Fibroblast of pulmonary artery (primary cell): ENCODE results near the gene ATF3.

Source experiments
- DNase-seq: peaks from one replicate; pipeline ENCODE4 v3.0.0-alpha.2; 2010; ENCODE audit warnings: low read depth
- H3K4me3 ChIP-seq: replicated peaks from 2 replicates; pipeline ENCODE4 v1.5.1; 2011; ENCODE audit warnings: low read depth, mild to moderate bottlenecking, control low read depth, low read length, moderate library complexity
- TF ChIP-seq, protein P1 (sequence below): IDR thresholded peaks from 2 replicates; pipeline ENCODE4 v1.5.1; 2011; ENCODE audit warnings: mild to moderate bottlenecking, control low read depth, low read length, inconsistent platforms; ENCODE audit errors: missing control alignments

ATF3 gene

DNA sequence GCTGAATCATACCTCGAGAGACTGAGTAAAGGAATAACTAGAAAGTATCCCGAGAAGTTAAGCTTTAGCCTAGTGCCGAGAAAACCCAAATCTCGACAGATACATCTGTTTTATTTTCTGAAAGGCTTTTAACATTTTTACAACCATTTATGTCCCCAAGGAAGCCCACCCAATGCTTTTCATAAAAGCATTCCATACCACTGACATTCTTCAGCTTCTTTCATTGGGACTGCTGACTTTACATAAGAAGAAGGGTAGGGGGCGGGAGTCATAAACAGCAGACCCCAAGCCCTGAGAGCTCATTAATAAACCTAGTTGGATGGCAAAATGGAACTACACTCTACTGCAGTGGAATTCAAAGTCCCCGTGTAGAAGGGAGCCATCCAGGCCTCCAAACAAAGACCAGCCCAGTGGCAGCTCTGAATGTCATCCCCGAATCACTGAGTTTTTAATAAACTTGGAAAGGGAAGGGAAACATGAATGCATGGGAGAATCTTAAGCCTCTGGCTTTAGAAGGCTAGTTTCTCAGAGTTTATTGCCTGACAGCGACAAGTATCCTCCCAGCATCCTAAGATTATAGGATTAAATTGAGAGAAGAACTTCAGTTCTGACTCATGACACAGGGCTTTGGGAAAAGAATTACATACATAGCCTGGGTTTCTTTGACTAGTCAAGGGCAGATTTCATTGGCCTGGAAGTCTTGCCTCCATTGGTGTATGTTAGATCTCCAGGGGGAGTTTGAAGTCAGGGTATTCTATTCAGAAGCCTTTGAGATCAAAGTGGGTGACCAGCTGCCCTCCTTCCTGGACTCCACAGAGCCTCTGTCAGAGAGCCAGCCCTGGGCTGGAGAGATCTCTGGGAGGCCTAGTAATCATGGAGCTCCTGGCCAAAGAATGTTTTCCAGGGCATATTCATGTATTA, 3.7 kb downstream of the ATF3 start:
- TF ChIP-seq, protein P1, sequence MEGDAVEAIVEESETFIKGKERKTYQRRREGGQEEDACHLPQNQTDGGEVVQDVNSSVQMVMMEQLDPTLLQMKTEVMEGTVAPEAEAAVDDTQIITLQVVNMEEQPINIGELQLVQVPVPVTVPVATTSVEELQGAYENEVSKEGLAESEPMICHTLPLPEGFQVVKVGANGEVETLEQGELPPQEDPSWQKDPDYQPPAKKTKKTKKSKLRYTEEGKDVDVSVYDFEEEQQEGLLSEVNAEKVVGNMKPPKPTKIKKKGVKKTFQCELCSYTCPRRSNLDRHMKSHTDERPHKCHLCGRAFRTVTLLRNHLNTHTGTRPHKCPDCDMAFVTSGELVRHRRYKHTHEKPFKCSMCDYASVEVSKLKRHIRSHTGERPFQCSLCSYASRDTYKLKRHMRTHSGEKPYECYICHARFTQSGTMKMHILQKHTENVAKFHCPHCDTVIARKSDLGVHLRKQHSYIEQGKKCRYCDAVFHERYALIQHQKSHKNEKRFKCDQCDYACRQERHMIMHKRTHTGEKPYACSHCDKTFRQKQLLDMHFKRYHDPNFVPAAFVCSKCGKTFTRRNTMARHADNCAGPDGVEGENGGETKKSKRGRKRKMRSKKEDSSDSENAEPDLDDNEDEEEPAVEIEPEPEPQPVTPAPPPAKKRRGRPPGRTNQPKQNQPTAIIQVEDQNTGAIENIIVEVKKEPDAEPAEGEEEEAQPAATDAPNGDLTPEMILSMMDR: no peak
- H3K4me3 ChIP-seq: no peak overlapping the region
- no peak for DNase-seq

GRCh38 chr1:212613440-212614335, 5.1 kb downstream of the ATF3 start:
- DNase-seq: no peak
- H3K4me3 ChIP-seq: no peak overlapping the region
- TF ChIP-seq, protein P1: no peak

- no peak for DNase-seq
- no peak overlapping the region for H3K4me3 ChIP-seq
Observed at GRCh38 chr1:212614453-212615200, 6.1 kb downstream of the ATF3 start.

GRCh38 chr1:212615201-212615470, 6.6 kb downstream of the ATF3 start:
- DNase-seq: no peak
- H3K4me3 ChIP-seq: no peak overlapping the region
- TF ChIP-seq, protein P1: no peak

More at GRCh38 chr1:212614453-212615200, 6.1 kb downstream of the ATF3 start:
- TF ChIP-seq, protein P1: no peak

GRCh38 chr1:212618466-212619210, 10.1 kb downstream of the ATF3 start:
- H3K4me3 ChIP-seq: no peak overlapping the region
- no peak for DNase-seq
- TF ChIP-seq, protein P1: no peak

DNA sequence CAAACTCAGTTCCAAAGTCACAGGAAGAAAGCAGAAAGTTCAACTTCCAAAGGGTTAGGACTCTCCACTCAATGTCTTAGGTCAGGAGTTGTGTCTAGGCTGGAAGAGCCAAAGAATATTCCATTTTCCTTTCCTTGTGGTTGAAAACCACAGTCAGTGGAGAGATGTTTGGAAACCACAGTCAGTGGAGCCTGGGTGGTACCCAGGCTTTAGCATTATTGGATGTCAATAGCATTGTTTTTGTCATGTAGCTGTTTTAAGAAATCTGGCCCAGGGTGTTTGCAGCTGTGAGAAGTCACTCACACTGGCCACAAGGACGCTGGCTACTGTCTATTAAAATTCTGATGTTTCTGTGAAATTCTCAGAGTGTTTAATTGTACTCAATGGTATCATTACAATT, 11.7 kb downstream of the ATF3 start:
- TF ChIP-seq, protein P1: no peak
- no peak for DNase-seq
- no peak overlapping the region for H3K4me3 ChIP-seq
